Measurements from ENCODE around the gene USP50.

DNA sequence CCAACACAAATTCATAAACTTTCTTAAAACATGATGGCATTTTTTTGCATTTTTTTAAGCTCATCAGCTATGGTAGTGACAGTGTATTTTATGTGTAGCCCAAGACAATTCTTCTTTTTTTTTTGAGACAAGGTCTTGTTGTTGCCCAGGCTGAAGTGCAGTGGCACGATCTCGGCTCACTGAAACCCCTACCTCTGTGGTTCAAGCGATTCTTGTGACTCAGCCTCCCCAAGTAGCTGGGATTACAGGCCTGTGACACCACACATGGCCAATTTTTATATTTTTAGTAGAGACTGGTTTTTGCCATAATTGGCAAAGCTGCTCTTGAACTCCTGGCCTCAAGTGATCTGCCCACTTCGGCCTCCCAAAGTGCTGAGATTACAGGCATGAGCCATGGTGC is 17.3 kb upstream of the USP50 start:
- TF ChIP-seq POLR2A (IDR thresholded peaks at IDR 0.05) (no peak), CTCF (IDR thresholded peaks at IDR 0.05 in 8 of 11, conservative IDR thresholded peaks at IDR 0.05 in 3 of 11) (no peak)
